ENCODE results near the gene PATJ.

DNA sequence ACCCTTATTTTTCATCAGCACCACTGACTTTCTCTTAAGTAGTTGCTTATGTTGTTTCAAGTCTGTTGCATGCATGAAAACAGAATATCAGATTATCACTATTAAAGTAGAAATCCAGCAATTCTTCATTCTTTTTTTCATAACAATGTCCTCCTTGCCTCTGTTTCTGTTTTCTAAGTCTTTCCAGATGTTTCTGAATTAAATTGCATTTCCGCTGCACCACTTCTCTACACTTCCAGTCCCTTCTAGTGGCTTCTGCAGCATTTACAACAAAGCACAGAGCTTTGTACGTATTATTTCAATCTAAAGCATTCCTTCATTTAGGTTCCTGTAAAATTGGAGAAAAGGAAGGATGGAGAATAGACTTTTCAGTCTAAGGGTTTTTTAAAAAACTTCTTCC is 42.4 kb downstream of the PATJ start:
- TF ChIP-seq, protein P1, sequence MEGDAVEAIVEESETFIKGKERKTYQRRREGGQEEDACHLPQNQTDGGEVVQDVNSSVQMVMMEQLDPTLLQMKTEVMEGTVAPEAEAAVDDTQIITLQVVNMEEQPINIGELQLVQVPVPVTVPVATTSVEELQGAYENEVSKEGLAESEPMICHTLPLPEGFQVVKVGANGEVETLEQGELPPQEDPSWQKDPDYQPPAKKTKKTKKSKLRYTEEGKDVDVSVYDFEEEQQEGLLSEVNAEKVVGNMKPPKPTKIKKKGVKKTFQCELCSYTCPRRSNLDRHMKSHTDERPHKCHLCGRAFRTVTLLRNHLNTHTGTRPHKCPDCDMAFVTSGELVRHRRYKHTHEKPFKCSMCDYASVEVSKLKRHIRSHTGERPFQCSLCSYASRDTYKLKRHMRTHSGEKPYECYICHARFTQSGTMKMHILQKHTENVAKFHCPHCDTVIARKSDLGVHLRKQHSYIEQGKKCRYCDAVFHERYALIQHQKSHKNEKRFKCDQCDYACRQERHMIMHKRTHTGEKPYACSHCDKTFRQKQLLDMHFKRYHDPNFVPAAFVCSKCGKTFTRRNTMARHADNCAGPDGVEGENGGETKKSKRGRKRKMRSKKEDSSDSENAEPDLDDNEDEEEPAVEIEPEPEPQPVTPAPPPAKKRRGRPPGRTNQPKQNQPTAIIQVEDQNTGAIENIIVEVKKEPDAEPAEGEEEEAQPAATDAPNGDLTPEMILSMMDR (IDR thresholded peaks at IDR 0.05; ENCODE audit: poor library complexity), result no peak
- no peak for TF ChIP-seq EZH2 (IDR thresholded peaks at IDR 0.05; ENCODE audit: borderline replicate concordance)

All from hepatocyte (in vitro differentiated cells).